ENCODE data around the gene NMRK2. TPM values are rescaled to one million over a fixed set of nuclear protein-coding genes. Genes with fewer than 3 reads are reported as not detected.
A peak's percentile ranks its signal among the peaks of the same experiment; 100 is the strongest.

The NMRK2 gene
- total RNA-seq, 1 experiment from 2014 or later: 60.0 TPM

- no peaks in the 10 kb centered on the region for H3K27me3 Mint-ChIP-seq (ENCODE audit: low read depth)
- WGBS (ENCODE audit: extremely low coverage, insufficient read length, low lambda C conversion rate): no CpG with 5 or more reads among the region's 18 CpGs
- Histone ChIP-seq H2BK5ac (ENCODE audit: insufficient read length, low read length) (no peak overlapping the region), H2AFZ (ENCODE audit: low read length) (no peak overlapping the region), H3K9me3 (ENCODE audit: control insufficient read depth, low read depth, low read length) (peaks cover 7% of the 10 kb centered on the region), H4K5ac (ENCODE audit: insufficient read length, low read depth, low read length) (no peak overlapping the region), H3K79me2 (ENCODE audit: insufficient read depth, low read length) (no peaks in the 10 kb centered on the region), H2BK120ac (ENCODE audit: low read depth, low read length, poor library complexity, severe bottlenecking) (no peak overlapping the region), H2AK5ac (ENCODE audit: insufficient read length, low read length) (no peak overlapping the region), H3K18ac (ENCODE audit: insufficient read length, low read depth, low read length) (no peak overlapping the region), H4K91ac (ENCODE audit: insufficient read length, low read depth, low read length) (no peak overlapping the region), H3K4me1 (ENCODE audit: insufficient read depth, low read length) (no peaks in the 10 kb centered on the region), H3K27me3 (ENCODE audit: insufficient read depth, low read length) (no peaks in the 10 kb centered on the region), H3K56ac (ENCODE audit: insufficient read length, low read depth, low read length) (no peak overlapping the region), H3K9ac (ENCODE audit: extremely low read depth, insufficient read length, low read length) (no peak overlapping the region), H2BK20ac (ENCODE audit: low read depth, low read length, poor library complexity, severe bottlenecking) (no peak overlapping the region), H3K4me2 (ENCODE audit: insufficient read depth, insufficient read length, low read length) (no peak overlapping the region), H3K79me1 (ENCODE audit: insufficient read depth, low read depth, low read length, poor library complexity, severe bottlenecking) (no peaks in the 10 kb centered on the region), H4K20me1 (ENCODE audit: control insufficient read depth, insufficient read depth, insufficient read length) (no peaks in the 10 kb centered on the region), H2BK15ac (ENCODE audit: low read depth, low read length) (no peak overlapping the region), H2BK12ac (ENCODE audit: insufficient read length, low read depth, low read length) (no peak overlapping the region), H3K4ac (ENCODE audit: low read depth, low read length) (no peak overlapping the region), H3T11ph (ENCODE audit: low read length) (no peak overlapping the region), H3K27ac (ENCODE audit: insufficient read length, low read depth, low read length) (no peak overlapping the region), H3K23ac (ENCODE audit: insufficient read length, low read depth, low read length) (no peak overlapping the region), H3K14ac (ENCODE audit: insufficient read depth, low read length) (no peak overlapping the region), H3K23me2 (ENCODE audit: insufficient read length, low read depth, low read length, poor library complexity, severe bottlenecking) (no peaks in the 10 kb centered on the region), H4K8ac (replicated peaks; ENCODE audit: insufficient read length, low read depth, low read length) (no peak overlapping the region)
- peaks cover 5 to 9% of the 10 kb centered on the region in 2 experiments for H3K9me3 Mint-ChIP-seq
- H3K36me3 Mint-ChIP-seq (ENCODE audit: insufficient read depth in 1 of 3, low read depth in 3 of 3): peaks cover 15 to 31% (median 20%) of the 10 kb centered on the region in 3 experiments
- peak overlapping the region in 1 of 3 experiments; percentile 52; a peak in 1 of 7 replicates for H3K27ac Mint-ChIP-seq
- H3K4me3 Mint-ChIP-seq: no peak overlapping the region
- DNase-seq: no peak
- TF ChIP-seq, protein P1, sequence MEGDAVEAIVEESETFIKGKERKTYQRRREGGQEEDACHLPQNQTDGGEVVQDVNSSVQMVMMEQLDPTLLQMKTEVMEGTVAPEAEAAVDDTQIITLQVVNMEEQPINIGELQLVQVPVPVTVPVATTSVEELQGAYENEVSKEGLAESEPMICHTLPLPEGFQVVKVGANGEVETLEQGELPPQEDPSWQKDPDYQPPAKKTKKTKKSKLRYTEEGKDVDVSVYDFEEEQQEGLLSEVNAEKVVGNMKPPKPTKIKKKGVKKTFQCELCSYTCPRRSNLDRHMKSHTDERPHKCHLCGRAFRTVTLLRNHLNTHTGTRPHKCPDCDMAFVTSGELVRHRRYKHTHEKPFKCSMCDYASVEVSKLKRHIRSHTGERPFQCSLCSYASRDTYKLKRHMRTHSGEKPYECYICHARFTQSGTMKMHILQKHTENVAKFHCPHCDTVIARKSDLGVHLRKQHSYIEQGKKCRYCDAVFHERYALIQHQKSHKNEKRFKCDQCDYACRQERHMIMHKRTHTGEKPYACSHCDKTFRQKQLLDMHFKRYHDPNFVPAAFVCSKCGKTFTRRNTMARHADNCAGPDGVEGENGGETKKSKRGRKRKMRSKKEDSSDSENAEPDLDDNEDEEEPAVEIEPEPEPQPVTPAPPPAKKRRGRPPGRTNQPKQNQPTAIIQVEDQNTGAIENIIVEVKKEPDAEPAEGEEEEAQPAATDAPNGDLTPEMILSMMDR (conservative IDR thresholded peaks at IDR 0.05): no peak
- H3K4me1 Mint-ChIP-seq: no peaks in the 10 kb centered on the region
These were observed 33.2 kb upstream of the NMRK2 start for GRCh38 chr19:3899531-3900294.
